ENCODE data around the gene MFAP2.
"Not testable (repeated sequence)": the region's sequence is repeated elsewhere in the genome, so short reads cannot be mapped to it uniquely, and the experiment has no call there.

MFAP2 gene

GRCh38 chr1:16978567-16979474 is 1.6 kb downstream of the MFAP2 start:
- DNase-seq, result no peak

DNA sequence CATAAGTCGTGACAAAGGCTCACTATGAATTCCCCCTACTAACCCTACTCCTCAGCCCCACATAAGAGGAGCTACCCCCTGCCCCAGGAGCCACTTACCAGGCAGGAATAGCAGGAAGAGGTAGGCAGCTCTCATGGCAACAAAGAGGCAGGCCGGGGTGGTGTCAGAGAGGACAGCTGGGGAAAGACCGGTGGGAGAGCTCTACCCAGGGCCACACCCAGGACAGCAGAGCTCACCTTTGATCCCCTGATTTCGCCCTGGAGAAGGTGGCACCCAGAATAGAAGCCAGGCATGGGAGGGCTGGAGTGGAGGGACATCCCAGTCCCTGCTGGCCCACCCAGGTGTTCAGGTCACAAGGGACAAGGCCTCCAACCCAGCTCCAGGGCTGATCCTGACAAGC is 2.3 kb downstream of the MFAP2 start:
- no peak for DNase-seq

DNA sequence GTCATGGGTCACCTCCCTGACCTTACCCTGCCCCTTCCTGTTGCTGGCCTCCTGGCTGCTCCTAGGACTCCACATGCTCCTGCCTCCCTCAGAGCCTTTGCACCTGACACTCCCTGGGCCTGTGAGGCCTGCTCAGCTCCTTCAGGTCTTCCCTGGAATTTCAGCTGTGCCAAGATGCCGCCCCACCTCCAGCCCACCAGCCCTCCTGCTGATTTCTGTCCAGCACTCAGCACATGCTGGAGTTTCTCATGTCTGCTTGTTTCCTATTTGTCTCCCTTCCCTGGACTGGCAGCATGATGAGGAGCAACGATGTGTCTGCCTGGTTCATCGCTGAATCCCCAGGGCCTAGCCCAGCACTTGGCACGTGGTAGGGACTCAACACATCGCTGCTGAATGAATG is 3.0 kb downstream of the MFAP2 start:
- DNase-seq, result no peak

DNA sequence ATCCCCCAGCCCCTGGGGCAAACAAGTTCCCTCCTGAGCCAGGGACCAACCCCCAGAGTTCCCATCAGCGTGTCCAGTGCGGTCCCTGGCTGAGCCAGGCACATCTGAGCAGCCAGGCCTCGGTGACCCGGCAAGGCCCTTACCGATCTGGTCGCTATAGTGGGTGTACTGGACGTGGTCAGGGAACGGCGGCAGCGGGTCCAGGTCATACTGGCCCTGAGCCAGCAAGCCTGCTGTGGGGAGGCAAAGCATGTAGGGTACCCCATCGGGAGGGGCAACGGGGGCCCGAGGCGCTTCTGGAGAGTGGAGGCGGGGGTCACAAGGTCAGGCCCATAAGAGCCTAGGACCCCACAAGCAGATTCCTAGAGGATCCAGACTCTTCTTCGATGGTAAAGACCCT is 3.5 kb downstream of the MFAP2 start:
- no peak for DNase-seq

DNA sequence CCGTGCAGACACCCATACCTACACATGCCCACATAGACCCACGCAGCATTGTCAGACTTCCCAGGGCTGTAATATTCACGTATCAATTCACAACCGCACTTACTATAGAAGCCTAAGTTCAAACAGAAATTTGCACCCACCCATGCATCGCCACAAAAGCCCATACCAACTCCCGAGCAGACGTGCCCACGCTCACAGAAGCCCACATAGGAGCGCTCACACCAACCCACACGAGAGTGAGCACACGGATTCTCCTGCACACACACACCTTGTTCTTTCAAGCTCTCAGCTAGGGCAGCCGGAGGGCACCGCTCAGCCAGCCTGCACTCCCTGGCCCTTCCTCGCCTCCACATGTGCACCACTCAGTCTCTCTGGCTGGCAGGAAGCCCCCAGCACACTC is 4.6 kb downstream of the MFAP2 start:
- no peak for DNase-seq

DNA sequence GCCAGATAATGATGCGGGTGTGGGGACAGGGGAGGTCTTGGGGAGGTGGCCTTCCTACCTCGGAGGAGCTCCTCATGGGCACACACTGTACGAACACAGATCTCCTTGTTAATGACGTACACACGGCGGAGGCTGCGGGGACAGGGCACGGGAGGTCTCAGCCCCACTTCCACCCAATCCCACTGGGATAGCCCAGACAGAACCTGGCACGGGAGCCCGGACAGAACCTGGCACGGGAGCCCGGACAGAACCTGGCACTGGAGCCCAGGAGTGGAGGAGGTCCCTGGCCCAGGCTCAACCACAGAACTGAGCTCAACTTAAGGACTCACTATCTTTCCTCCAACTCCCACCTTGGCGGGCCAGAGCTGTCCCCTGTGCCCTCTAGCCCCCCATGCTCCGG is 5.2 kb downstream of the MFAP2 start:
- DNase-seq, result no peak

DNA sequence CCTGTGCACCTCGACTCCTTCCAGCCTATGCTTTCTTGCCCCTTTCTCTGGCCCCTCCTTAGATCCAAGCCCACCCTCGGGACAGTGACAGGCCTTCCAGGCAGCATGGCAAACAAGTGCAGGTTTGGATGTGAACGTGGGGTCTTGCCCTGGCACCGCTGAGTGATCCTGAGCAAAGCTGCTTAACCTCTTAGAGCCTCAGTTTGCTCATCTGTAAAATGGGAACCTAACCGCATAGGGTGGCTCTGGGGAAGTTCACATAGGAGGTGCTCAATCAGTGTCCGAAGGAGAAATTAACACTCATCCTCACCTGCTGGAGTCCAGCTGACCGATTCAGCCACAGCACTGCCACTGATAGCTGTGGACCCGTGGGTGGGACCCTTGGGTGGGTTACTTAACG is 7.2 kb downstream of the MFAP2 start:
- DNase-seq, result no peak

DNA sequence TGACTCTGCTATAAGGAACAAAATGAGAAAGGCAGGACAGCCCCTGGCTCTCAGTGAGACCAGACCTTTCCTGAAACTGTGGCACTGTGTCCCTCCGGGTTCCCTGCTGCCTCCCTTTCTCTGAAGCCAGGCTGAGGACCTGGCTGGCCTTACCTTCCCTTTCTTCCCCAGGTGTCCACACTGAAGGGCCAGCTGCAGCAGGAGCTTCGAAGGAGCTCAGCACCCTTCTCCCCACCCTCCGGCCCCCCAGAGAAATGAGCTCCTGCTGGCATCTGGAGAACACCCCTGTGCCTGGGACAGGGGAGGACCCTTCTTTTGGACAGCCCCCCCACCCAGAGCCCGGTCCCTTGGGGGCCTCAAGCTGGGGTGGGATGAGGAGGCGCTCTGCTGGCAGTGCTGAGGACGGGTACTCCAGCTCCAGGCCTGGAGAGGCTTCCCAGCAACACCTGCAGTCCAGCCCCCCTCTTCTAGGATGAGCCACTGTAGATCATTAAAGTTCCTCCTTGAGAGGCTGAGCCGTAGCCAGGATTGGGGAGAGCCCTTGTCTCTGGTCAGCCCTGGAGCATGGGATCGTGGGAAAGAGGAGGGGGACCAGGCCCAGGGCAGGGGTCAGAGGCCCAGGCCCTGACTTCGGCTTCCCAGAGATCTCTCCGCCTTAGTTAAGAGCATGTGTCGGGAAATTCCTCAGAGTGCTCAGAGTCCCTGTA is 8.1 kb downstream of the MFAP2 start:
- no peak for DNase-seq

DNA sequence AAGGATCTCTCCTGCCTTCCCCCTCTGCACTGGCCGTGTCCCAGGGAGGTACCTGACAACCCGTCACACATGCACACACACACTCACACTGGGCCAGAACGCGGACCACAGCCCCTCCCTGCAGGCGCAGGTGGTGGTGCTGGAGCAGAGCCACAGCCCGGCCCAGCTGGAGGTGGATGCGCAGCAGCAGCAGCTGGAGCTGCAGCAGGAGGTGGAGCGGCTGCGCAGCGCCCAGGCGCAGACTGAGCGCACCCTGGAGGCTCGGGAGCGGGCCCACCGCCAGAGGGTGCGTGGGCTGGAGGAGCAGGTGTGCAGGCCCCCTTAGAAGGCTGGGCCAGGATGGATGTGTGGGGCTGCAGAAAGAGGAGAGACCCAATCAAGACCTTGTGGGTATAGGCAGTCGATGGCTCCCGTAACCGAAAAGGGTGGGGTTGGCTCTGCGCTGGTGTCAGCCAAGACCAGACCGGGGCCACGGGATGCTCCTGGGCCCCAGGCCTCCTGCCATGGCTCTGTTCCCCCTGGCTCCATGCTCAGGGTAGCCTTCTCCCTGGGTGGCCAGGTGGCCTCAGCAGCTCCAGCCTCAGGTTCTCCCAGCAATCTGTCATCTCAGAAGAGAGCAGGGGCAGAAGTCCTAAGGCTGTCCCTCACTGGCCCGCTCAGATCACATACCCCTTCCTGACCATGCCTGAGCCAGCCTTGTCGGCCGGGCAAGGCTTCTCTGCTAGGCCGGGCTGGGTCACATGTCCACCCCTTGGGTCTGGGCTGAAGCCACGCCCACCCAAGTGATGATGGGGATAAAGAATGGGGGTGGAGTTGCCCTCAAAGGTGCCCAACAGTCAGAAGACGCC is 8.9 kb downstream of the MFAP2 start:
- DNase-seq, result no peak

DNA sequence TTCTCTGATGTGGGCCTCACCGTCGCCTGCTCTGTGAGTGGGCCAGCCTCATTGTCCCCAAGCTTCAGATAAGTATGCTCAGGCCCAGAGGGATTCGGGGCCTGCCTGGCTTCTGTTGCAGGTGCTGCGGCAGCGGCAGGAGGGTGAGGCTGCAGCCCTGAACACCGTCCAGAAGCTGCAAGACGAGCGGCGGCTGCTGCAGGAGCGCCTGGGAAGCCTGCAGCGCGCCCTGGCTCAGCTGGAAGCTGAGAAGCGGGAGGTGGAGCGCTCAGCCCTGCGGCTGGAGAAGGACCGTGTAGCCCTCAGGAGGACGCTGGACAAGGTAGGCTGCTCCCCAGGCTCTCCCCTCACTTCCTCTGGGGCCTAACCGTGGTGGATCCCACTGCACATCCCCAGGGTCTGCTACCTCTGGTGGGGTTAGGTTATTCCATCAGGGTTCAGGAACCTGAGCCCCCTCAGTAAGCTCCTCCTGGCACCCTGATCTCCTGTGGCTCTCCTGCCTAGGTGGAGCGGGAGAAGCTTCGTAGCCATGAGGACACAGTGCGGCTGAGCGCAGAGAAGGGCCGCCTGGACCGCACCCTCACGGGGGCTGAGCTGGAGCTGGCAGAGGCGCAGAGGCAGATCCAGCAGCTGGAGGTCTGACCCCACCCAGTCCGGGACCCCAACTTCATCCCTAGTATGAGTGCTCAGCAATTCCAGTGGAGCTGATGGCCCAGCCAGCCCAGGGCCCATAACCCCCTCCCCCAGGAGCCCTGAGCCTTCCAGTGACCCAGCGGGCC is 10.1 kb downstream of the MFAP2 start:
- DNase-seq, result no peak

DNA sequence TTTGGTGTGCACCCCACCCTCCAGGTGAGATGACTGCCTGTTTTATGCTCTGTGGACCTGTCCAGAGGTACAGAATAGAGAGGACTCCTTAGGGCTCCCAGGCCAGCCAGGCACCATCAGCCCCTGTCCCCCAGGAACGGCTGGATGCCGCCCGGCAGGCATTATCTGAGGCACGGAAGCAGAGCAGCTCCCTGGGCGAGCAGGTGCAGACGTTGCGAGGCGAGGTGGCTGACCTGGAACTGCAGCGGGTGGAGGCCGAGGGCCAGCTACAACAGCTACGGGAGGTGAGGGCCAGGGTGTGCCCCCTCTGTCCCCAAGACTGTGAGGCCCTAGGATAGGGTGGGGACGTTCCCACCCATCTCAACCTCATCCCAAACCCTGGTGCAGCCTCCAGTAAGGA is 10.8 kb downstream of the MFAP2 start:
- no peak for DNase-seq

DNA sequence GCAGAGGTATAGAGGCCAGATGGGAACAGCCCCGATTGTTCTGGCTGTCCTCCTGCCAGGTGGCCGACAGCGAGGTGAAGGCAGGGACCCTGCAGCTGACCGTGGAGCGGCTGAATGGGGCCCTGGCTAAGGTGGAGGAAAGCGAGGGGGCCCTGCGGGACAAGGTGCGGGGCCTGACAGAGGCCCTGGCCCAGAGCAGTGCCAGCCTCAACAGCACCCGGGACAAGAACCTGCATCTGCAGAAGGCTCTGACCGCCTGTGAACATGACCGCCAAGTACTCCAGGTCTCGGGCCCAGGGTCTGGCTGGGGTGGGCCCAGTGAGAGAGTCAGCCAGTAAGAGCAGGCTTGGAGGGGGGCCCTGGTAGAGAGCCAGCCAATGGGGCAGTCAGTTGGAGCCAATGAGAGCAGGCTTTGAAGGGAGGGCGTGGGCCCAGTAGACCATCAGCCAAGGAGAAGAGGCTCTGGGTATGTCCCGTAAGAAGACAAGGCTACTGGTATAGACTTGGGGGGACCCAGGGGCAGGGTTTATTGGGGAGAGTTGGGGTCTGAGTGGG is 11.3 kb downstream of the MFAP2 start:
- no peak for DNase-seq

DNA sequence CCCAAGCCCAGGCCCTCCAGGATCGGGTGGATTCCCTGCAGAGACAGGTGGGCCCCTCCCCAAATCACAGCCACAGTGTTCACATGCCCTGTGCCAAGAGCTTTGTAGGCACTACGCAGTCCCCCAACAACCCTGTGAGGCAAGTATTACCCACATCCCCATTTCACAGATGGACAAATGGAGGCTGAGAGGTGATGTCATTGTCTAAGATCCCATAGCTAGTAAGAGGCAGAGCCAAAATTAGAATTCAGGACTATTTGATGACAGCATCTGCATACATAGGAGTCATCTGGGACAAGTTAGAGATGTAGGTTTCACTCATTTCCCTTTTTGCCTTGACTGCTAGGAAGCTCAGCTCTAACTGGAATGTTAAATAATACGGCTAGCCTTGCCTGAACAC is 12.0 kb downstream of the MFAP2 start:
- no peak for DNase-seq

DNA sequence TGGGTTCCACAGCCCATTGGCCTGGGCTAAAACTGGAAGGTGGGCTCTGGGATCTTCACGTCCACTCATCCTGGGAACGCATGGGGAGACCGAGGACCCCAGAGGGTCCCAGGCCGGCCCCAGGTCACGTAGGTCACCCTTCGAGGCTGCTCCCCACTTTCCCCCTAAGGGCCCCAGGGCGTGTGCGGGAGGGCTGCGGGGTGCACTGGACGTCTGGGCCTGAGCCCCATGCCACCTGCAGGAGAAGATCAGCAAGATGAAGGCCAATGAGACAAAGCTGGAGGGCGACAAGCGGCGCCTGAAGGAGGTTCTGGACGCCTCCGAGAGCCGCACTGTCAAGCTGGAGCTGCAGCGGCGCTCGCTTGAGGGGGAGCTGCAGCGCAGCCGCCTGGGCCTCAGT is 12.5 kb downstream of the MFAP2 start:
- no peak for DNase-seq

- no peak for DNase-seq
Observed at GRCh38 chr1:16967095-16967575, 13.3 kb downstream of the MFAP2 start.

DNA sequence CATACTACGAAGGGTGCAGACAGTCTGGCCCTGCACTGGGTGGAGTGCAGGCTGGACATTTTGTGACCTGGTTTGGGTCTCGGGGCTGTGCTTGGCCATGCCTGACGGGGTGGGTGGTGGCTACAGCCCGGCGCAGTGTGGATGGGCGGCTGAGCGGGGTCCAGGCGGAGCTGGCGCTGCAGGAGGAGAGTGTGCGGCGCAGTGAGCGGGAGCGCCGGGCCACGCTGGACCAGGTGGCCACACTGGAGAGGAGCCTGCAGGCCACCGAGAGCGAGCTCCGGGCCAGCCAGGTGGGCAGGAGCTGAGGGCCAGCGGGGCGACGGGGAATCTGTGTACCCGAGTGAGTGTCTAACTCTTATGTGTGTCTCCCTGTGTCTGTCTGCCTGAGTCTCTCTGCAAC is 14.1 kb downstream of the MFAP2 start:
- no peak for DNase-seq

DNA sequence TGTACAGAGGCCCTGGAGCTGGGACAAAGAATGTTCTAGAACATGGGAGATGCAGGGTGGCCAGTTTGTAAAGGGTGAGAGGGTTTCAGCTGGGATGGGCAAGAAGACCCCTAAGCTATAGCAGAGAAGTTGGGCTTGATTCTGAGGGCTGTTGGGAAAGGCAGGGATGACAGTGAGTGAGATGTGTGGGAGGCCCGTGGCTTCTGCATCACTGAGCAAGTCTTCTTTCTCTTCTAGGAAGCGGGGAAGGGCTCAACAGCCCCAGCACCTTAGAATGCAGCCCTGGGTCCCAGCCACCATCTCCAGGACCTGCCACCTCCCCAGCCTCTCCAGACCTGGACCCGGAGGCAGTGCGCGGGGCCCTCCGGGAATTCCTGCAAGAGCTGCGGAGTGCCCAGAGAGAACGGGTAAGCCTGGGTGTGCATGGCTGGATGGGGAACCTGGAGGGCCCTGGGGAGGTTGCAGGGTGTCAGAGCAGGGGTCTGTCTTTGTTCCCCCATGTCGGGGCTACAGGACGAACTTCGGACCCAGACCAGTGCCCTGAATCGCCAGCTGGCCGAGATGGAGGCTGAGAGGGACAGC is 14.8 kb downstream of the MFAP2 start:
- DNase-seq, result no peak

GRCh38 chr1:16964169-16964568 is 16.3 kb downstream of the MFAP2 start:
- not testable (repeated sequence) for DNase-seq

DNA sequence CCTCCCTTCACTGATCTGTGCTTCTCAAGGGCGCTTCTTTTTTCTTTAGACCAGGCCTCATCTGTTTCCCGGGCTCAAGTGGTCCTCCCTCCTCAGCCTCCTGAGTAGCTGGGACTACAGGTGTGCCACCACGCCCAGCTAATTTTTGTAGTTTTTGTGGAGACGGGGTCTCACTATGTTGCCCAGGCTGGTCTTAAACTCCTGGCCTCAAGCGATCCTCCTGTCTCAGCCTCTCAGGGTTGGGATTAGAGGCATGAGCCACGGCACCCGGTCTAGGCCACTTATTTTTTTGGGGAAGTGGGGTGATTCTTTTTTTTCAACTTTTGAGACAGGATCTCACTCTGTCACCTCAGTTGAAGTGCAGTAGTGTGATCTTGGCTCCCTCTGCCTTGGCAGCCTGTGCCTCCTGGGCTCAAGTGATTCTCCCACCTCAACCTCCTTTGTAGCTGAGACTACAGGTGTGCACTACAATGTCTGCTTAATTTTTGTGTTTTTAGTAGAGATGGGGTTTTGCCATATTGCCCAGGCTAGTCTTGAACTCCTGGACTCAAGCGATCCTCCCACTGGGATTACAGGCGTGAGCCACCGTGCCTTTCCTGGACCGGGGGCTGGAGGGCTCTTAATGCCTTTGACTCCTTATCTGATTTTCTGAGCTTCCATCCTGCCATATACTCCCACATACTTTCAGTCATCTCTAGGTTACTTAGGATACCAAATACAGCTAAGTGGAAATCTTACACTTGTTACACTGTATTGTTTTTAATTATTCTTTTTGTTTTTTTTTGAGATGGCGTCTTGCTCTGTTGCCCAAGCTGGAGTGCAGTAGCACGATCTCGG is 18.9 kb downstream of the MFAP2 start:
- no peak for DNase-seq

DNA sequence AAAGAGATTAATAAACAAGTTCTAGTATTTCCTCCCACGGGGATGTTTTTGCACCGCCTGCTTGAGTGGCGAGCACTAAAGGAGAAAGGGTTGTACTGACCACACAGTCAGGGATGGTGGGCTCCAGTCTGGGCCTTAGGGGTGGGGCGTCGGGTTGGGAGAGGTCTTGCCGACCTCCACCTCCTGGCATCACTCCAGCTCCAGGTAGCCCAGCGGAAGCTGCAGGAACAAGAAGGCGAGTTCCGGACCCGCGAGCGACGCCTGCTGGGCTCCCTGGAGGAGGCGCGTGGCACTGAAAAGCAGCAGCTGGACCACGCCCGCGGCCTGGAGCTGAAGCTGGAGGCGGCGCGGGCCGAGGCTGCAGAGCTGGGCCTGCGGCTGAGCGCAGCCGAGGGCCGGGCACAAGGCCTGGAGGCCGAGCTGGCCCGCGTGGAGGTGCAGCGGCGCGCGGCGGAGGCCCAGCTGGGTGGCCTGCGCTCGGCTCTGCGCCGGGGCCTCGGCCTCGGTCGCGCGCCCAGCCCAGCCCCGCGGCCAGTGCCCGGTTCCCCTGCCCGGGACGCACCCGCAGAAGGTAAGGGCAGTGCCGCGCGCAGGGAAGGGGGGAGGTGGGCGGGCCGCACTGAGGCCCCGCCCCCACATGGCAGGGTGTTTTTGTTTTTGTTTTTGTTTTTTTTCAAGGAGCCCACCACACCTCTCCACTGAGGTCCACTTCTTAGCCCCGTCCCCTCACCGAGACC is 19.7 kb downstream of the MFAP2 start:
- peak; percentile 89 for DNase-seq
